Measurements from ENCODE around the gene TRIM46. TPM values are rescaled to one million over a fixed set of nuclear protein-coding genes. Genes with fewer than 3 reads are reported as not detected.

TRIM46 gene
- total and polyA plus RNA-seq, 2 of the 13 experiments (the other 11 are each of a cell fraction or from before 2014, with no cell fraction given): 0.04 to 0.09 TPM

GRCh38 chr1:155167166-155168104, 6.2 kb upstream of the TRIM46 start (continued):
- TF ChIP-seq ZNF160 (CRISPR knock-in tag; IDR thresholded peaks at IDR 0.05): 0 out of 2 replicates have a peak, but pooled peaks have one; percentile 43
- TF ChIP-seq ZEB1 (IDR thresholded peaks at IDR 0.05; ENCODE audit: insufficient replicate concordance, low read depth): peak; percentile 69
- no peak for TF ChIP-seq SNAPC5 (CRISPR knock-in tag; IDR thresholded peaks at IDR 0.05; ENCODE audit: borderline replicate concordance)
- TF ChIP-seq NKX3-1 (CRISPR knock-in tag; IDR thresholded peaks at IDR 0.05): no peak
- peak; percentile 54; the same call in 1 of the 2 replicates for TF ChIP-seq KDM5B (CRISPR knock-in tag; IDR thresholded peaks at IDR 0.05; ENCODE audit: borderline replicate concordance)
- peak; percentile 58 for TF ChIP-seq THAP11 (CRISPR knock-in tag; IDR thresholded peaks at IDR 0.05)
- TF ChIP-seq FOXA1 (IDR thresholded peaks at IDR 0.05): no peak
- no peak for TF ChIP-seq FOXA1 (CRISPR knock-in tag; IDR thresholded peaks at IDR 0.05)
- 0 out of 2 replicates have a peak, but pooled peaks have one; percentile 36 for TF ChIP-seq HDAC2 (CRISPR knock-in tag; IDR thresholded peaks at IDR 0.05)
- TF ChIP-seq SP140L (CRISPR knock-in tag; IDR thresholded peaks at IDR 0.05; ENCODE audit: borderline replicate concordance): 0 out of 2 replicates have a peak, but pooled peaks have one; percentile 65
- TF ChIP-seq, protein P1, sequence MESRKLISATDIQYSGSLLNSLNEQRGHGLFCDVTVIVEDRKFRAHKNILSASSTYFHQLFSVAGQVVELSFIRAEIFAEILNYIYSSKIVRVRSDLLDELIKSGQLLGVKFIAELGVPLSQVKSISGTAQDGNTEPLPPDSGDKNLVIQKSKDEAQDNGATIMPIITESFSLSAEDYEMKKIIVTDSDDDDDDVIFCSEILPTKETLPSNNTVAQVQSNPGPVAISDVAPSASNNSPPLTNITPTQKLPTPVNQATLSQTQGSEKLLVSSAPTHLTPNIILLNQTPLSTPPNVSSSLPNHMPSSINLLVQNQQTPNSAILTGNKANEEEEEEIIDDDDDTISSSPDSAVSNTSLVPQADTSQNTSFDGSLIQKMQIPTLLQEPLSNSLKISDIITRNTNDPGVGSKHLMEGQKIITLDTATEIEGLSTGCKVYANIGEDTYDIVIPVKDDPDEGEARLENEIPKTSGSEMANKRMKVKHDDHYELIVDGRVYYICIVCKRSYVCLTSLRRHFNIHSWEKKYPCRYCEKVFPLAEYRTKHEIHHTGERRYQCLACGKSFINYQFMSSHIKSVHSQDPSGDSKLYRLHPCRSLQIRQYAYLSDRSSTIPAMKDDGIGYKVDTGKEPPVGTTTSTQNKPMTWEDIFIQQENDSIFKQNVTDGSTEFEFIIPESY (CRISPR knock-in tag; IDR thresholded peaks at IDR 0.05): peak; percentile 6; the same call in 1 of the 2 replicates
